ENCODE measurements around the gene SLC33A1.
"Not testable (repeated sequence)": the region's sequence is repeated elsewhere in the genome, so short reads cannot be mapped to it uniquely, and the experiment has no call there.

Gene SLC33A1

DNA sequence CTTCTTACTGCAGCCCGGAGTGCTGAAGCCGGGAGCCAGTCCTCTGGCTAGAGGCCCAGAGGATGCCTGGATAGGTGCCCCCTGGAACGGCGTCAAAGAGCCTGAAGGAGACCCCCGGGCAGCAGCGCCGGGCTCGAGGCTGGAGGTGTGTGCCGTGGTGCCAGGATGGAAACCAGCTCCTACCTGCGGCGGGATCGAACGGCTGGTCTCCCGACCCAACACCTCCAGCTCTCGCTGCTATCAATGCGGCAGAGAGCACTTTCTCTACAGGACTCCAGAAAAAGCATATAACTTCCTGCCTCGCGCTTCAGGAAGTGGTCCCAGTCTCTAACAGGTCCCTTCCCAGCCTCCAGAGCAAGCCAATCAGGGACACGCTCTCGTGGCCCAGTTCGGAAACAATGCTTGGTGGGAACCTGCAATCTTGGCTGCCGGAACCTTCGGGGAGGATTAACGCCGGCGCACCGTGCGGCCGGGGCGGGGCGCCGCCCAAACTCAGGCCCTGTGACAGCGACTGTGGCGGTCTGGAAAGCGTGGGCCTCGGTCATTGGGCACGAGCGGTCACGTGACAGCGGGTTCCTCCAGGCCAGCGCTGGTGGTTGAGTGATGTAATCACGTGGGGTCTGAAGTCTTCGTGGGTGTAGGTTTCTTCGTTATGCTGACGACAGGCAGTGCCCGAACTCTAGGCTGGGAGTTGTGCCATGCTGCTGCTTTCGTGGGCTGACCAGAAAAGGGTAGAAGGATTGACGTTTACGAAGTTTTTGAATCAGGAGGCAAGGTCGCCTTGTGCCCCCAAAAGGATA is at the start of gene SLC33A1:
Gene SLC33A1, minus strand, starts transcription at position 287 of the 800 bp plus-strand sequence. CDS start 430 bp downstream, outside the sequence.
- Histone ChIP-seq H3K4me1 (peaks cover 26 to 45% (median 36%) of the 10 kb centered on the region in 10 experiments), H3K4me2 (peak within 1 kb of the TSS; percentile 87 to 100 (median 90)), H3K9me3 (replicated peaks in 1 of 11) (0 out of 22 replicates have a peak, but pooled peaks cover 0 to 6% (median 0%) of the 10 kb centered on the region in 11 experiments), H3K4me3 (peak within 1 kb of the TSS; percentile 79 to 97 (median 90)), H3K36me3 (peaks cover 0 to 15% (median 7%) of the 10 kb centered on the region in 11 experiments; a peak in 14 of 22 replicates), H4K20me1 (peaks cover 22 to 46% (median 35%) of the 10 kb centered on the region in 11 experiments; a peak in 17 of 22 replicates), H3K27ac (peak within 1 kb of the TSS; percentile 85 to 94 (median 89)), H3K27me3 (no peaks in the 10 kb centered on the region), H3K9ac (peak within 1 kb of the TSS; percentile 86 to 93 (median 91))
- 0 out of 22 replicates have a peak, but pooled peaks of 1 of the 11 experiments have one; percentile 5 for TF ChIP-seq Cebpa-rat (IDR thresholded peaks at IDR 0.05)

DNA sequence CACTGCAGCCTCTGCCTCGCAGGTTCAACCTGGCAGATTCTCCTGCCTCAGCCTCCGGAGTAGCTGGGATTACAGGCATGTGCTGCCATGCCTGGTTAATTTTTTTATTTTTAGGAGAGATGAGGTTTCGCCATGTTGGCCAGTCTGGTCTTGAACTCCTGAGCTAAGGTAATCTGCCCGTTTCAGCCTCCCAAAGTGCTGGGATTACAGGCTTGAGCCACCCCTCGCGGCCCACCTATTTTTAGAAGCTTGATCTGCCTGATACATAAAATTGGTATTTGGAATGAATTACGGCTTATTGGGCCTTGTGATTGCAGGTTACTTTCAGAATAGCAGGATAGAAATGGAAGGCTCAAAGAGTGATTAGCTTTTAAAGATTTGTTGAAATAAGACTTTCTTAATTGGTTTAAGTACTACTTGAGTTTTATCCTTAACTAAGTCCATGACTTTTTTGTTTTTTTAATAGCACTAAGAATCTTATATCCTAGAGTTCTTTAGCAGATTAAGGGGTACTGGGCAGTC is 41.2 kb upstream of the SLC33A1 start:
- Histone ChIP-seq H3K9me3 (replicated peaks in 1 of 11) (no peaks in the 10 kb centered on the region), H3K27ac (no peak overlapping the region), H3K4me2 (no peak overlapping the region), H3K9ac (no peak overlapping the region), H3K4me3 (no peak overlapping the region), H3K4me1 (peaks cover 0 to 6% (median 5%) of the 10 kb centered on the region in 10 experiments; a peak in 13 of 20 replicates), H3K36me3 (peaks cover 64 to 98% (median 87%) of the 10 kb centered on the region in 11 experiments), H4K20me1 (peaks cover 7 to 79% (median 49%) of the 10 kb centered on the region in 11 experiments; a peak in 19 of 22 replicates), H3K27me3 (no peaks in the 10 kb centered on the region)
- no peak for TF ChIP-seq Cebpa-rat (IDR thresholded peaks at IDR 0.05)

DNA sequence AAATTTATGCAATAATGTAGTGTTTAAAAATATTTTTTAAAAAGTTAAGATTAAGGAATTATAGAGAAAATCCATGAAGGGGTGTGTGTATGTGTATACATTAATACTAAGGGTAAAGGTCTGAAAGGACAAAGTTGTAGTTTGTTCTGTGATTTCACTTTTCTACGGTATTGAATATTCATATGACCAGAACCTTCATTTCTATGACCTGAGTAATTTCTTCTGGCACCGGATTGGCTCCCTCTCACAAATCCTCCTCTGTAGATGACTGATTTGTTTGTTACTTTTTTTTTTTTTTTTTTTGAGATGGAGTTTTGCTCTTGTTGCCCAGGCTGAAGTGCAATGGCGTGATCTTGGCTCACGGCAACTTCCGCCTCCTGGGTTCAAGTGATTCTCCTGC is 37.1 kb upstream of the SLC33A1 start:
- Histone ChIP-seq H4K20me1 (peaks cover 40 to 100% (median 86%) of the 10 kb centered on the region in 11 experiments; a peak in 21 of 22 replicates), H3K27ac (no peak overlapping the region), H3K27me3 (no peaks in the 10 kb centered on the region), H3K9ac (no peak overlapping the region), H3K9me3 (replicated peaks in 1 of 11) (no peaks in the 10 kb centered on the region), H3K4me2 (no peak overlapping the region), H3K4me1 (peaks cover 10 to 31% (median 19%) of the 10 kb centered on the region in 10 experiments; a peak in 18 of 20 replicates), H3K4me3 (no peak overlapping the region), H3K36me3 (peaks cover 23 to 60% (median 46%) of the 10 kb centered on the region in 11 experiments)
- TF ChIP-seq Cebpa-rat (IDR thresholded peaks at IDR 0.05), result no peak

DNA sequence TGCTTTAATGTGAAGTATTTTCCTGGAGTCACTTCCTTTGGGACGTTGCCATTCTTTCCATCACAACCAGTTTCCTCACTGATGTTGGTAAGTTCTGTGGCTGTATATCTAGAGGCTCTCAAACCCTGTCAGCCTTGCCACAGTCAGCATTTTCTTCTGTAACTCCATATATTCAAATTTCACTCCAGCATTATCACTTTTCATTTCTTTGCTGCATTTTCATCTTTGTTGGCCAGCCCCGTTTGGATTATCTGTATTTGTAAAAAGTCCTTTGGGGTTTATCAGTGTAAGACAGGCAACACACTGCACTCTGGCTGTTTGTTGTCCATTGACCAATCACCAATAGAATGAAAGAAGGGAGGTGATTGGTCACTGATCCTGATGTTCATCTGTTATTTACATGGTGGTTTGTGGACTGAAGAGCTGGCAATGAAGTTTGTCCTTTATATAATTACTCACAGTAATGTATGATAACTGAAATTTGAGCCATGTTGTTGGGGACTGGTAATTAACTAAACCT is 36.5 kb upstream of the SLC33A1 start:
- peaks cover 18 to 54% (median 40%) of the 10 kb centered on the region in 11 experiments for H3K36me3 ChIP-seq
- TF ChIP-seq Cebpa-rat (IDR thresholded peaks at IDR 0.05), result no peak
- H4K20me1 ChIP-seq, result peaks cover 43 to 100% (median 92%) of the 10 kb centered on the region in 11 experiments; a peak in 21 of 22 replicates
- no peak overlapping the region for H3K27ac ChIP-seq
- no peak overlapping the region for H3K4me3 ChIP-seq
- H3K4me1 ChIP-seq, result peaks cover 12 to 31% (median 19%) of the 10 kb centered on the region in 10 experiments; a peak in 18 of 20 replicates
- 0 out of 22 replicates have a peak overlapping the region, but pooled peaks of 1 of the 11 experiments have one; percentile 16 for H3K9ac ChIP-seq
- H3K4me2 ChIP-seq, result peak overlapping the region in 8 of 11 experiments; percentile 4 to 60 (median 22); a peak in 7 of 22 replicates
- no peaks in the 10 kb centered on the region for H3K27me3 ChIP-seq
- no peaks in the 10 kb centered on the region for H3K9me3 ChIP-seq (replicated peaks in 1 of 11)

DNA sequence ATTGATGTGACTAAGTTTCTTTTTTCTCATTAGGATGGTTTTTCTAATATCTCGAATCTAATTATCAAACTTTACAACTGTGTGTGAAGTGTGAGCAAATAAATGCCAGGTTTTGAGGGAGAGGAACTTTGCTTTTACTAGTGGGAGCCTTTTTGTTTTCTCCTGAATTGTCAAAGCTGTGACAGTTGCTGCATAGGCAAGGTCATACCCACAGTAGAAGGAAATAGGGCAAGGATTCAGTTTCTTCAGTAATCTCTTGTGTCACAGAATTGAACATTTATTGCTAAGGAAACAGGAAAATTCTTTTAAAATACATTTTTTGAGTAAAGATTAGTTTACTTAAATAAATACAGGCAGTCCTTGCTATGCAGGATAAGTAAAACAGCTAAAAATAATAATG is 35.7 kb upstream of the SLC33A1 start:
- Histone ChIP-seq H4K20me1 (peaks cover 43 to 100% (median 94%) of the 10 kb centered on the region in 11 experiments; a peak in 21 of 22 replicates), H3K27me3 (no peaks in the 10 kb centered on the region), H3K27ac (no peak overlapping the region), H3K36me3 (peaks cover 11 to 47% (median 32%) of the 10 kb centered on the region in 11 experiments), H3K4me2 (peak overlapping the region in 2 of 11 experiments; percentile 4 to 16; a peak in 2 of 22 replicates), H3K9ac (peak overlapping the region in 1 of 11 experiments; percentile 16; a peak in 1 of 22 replicates), H3K4me3 (no peak overlapping the region), H3K9me3 (replicated peaks in 1 of 11) (no peaks in the 10 kb centered on the region), H3K4me1 (peaks cover 12 to 31% (median 20%) of the 10 kb centered on the region in 10 experiments; a peak in 18 of 20 replicates)
- TF ChIP-seq Cebpa-rat (IDR thresholded peaks at IDR 0.05), result no peak

DNA sequence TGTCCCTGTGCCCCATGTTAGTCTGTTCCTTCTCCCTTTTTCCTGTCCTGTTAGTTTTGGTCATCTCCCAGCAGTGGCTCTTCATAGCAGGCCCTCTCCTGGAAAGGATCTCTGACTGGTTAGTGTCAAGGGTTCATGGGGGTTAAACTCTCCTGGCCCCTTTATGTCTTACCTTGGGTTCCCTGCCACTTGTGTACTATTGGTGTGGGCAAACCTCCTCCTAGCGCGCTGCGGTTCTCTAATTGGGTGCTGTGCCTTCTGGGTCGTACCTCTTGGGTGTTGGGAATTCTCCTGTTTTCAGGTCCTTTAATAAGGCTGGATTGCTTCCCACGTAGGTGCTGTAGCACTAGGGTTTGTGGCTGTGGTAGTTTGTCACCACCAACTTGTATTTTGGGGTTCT is 35.0 kb upstream of the SLC33A1 start:
- no peak overlapping the region for H3K27ac ChIP-seq
- no peak overlapping the region for H3K4me3 ChIP-seq
- H3K27me3 ChIP-seq, result no peaks in the 10 kb centered on the region
- H3K9me3 ChIP-seq (replicated peaks in 1 of 11), result no peaks in the 10 kb centered on the region
- no peak overlapping the region for H3K9ac ChIP-seq
- H3K4me2 ChIP-seq, result peak overlapping the region in 7 of 11 experiments; percentile 1 to 60 (median 18); a peak in 7 of 22 replicates
- no peak for TF ChIP-seq Cebpa-rat (IDR thresholded peaks at IDR 0.05)
- H3K4me1 ChIP-seq, result peaks cover 12 to 31% (median 20%) of the 10 kb centered on the region in 10 experiments; a peak in 19 of 20 replicates
- peaks cover 43 to 100% (median 97%) of the 10 kb centered on the region in 11 experiments; a peak in 21 of 22 replicates for H4K20me1 ChIP-seq
- H3K36me3 ChIP-seq, result peaks cover 4 to 39% (median 25%) of the 10 kb centered on the region in 11 experiments

DNA sequence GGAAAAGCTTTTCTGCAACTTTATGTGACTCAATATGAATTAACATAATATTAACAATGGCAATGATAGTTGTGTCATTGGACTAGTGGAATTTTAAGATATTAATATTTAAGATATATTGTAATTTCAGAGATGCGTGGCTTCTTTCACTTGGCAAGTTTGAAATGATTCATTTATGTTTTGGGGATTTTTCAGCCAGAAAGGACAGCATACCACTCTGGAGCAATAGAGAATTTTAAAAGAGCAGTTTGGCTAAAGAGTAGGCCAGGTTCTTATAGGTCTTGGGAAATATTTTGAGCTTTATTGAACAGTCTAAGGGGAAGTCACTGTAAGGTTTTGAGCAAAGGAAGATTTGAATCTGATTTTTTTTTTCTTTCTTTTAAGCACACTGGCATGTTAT is 32.7 kb upstream of the SLC33A1 start:
- Histone ChIP-seq H3K4me1 (peaks cover 12 to 36% (median 24%) of the 10 kb centered on the region in 10 experiments; a peak in 19 of 20 replicates), H3K36me3 (peaks cover 0 to 16% (median 5%) of the 10 kb centered on the region in 11 experiments; a peak in 8 of 22 replicates), H3K9me3 (replicated peaks in 1 of 11) (no peaks in the 10 kb centered on the region), H4K20me1 (peaks cover 48 to 100% (median 100%) of the 10 kb centered on the region in 11 experiments; a peak in 21 of 22 replicates), H3K9ac (no peak overlapping the region), H3K4me3 (no peak overlapping the region), H3K4me2 (no peak overlapping the region), H3K27ac (no peak overlapping the region), H3K27me3 (no peaks in the 10 kb centered on the region)
- no peak for TF ChIP-seq Cebpa-rat (IDR thresholded peaks at IDR 0.05)

DNA sequence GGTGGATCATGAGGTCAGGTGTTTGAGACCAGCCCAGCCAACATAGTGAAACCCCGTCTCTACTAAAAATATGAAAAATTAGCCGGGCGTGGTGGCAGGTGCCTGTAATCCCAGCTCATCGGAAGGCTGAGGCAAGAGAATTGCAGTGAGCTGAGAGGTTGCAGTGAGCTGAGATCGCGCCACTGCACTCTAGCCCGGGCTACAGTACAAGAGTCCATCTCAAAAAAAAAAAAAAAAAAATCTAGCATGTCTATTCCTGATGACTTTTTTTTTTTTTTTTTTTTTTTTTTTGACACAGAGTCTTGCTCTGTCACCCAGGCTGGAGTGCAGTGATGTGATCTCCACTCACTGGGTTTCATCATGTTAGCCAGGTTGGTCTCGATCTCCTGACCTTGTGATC is 32.1 kb upstream of the SLC33A1 start:
- H3K27ac ChIP-seq; H3K9ac ChIP-seq; H3K4me3 ChIP-seq; H3K4me2 ChIP-seq; H3K27me3 ChIP-seq; H3K9me3 ChIP-seq (replicated peaks in 1 of 11): not testable (repeated sequence)
- Histone ChIP-seq H3K36me3 (peaks cover 0 to 11% (median 5%) of the 10 kb centered on the region in 11 experiments; a peak in 7 of 22 replicates), H4K20me1 (peaks cover 48 to 100% (median 100%) of the 10 kb centered on the region in 11 experiments; a peak in 21 of 22 replicates), H3K4me1 (peaks cover 17 to 41% (median 29%) of the 10 kb centered on the region in 10 experiments)

Data from BLaER1 treated with 17β-estradiol and CSF1 and Interleukin-3, amounts not matched to agents 10 nM and 100 nM (cell line).